Measurements from ENCODE around the gene SNPH.

DNA sequence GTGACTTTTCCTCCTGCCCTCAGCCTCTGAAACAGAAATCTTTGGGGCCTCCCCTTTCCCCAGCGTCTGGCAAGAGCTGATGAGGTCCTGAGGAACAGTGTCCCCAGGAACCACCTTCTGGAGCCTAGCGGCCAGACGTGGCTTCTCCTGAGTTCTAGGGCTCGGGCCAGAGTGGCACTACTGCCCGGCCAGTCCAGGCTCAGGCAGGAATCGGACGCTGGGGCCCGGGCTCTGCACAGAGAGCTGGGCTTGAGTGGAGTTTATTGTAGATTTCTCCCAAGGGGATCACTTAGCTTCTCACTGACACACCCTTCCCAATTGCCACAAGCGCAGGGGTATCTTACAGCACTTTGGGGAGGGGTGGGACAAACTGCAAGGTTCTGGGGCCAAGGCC, 42.6 kb downstream of the SNPH start:
- TF ChIP-seq, protein P1, sequence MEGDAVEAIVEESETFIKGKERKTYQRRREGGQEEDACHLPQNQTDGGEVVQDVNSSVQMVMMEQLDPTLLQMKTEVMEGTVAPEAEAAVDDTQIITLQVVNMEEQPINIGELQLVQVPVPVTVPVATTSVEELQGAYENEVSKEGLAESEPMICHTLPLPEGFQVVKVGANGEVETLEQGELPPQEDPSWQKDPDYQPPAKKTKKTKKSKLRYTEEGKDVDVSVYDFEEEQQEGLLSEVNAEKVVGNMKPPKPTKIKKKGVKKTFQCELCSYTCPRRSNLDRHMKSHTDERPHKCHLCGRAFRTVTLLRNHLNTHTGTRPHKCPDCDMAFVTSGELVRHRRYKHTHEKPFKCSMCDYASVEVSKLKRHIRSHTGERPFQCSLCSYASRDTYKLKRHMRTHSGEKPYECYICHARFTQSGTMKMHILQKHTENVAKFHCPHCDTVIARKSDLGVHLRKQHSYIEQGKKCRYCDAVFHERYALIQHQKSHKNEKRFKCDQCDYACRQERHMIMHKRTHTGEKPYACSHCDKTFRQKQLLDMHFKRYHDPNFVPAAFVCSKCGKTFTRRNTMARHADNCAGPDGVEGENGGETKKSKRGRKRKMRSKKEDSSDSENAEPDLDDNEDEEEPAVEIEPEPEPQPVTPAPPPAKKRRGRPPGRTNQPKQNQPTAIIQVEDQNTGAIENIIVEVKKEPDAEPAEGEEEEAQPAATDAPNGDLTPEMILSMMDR (IDR thresholded peaks at IDR 0.05; ENCODE audit: low read depth, low read length, missing input control), result no peak
- no peak for TF ChIP-seq SP1 (IDR thresholded peaks at IDR 0.05)
- TF ChIP-seq ATF3 (IDR thresholded peaks at IDR 0.05), result no peak
- no peak for TF ChIP-seq TAF1 (conservative IDR thresholded peaks at IDR 0.05)
- TF ChIP-seq HNF4A (conservative IDR thresholded peaks at IDR 0.05), result no peak
- no peak for TF ChIP-seq YY1 (IDR thresholded peaks at IDR 0.05)
- no peak for TF ChIP-seq JUND (IDR thresholded peaks at IDR 0.05)

Measured in liver (tissue), 3 donors.